Lower leg skin (tissue), 3 donors: Measurements from ENCODE around the gene SIAH2.

Experiments used
- POLR2A ChIP-seq, 2 donors: fragments of 450-650 bp; IDR thresholded peaks; one replicate each; pipeline ENCODE4 v1.6.1; 2016 to 2017; ENCODE audit warnings: antibody characterized with exemption in 2 of 2, mild to moderate bottlenecking in 1 of 2, moderate library complexity in 1 of 2
- TF ChIP-seq, protein P1 (sequence below), 3 donors: fragments of 450-650 bp; IDR thresholded peaks; one replicate each; pipeline ENCODE4 v1.5.1; 2016; ENCODE audit warnings: antibody characterized with exemption in 3 of 3, mild to moderate bottlenecking in 3 of 3, moderate library complexity in 2 of 3

DNA sequence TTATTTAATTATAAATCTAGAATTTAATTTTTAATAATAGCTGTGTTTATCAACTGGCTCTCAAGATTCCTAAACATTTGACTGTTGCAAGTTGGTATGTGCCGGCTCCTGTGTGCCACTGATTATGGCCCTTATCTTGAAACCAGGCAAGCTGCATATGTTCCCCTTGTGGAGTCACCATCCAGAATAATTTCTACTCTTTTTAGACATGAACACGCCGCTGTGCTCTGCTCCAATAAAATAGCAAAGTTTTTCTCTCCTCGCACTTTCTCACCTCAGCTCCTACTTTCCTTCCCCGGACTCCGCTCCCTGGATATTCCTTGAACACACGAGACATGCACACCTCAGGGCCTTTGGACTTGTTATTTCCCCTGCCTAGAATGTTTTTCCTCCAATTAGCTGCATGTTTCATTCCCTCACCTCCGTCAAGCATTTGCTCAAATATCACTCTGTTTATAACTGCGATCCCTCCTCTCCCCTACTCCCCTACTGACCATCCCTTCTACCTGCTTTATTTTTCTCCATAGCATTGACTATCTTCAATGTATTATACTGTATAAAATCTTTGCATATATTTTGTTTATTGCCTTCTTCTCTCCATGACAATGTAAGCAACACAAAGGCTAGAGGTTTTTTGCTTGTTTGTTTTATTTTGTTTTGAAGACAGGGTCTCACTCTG lies 33.1 kb downstream of the SIAH2 start:
- TF ChIP-seq, protein P1, sequence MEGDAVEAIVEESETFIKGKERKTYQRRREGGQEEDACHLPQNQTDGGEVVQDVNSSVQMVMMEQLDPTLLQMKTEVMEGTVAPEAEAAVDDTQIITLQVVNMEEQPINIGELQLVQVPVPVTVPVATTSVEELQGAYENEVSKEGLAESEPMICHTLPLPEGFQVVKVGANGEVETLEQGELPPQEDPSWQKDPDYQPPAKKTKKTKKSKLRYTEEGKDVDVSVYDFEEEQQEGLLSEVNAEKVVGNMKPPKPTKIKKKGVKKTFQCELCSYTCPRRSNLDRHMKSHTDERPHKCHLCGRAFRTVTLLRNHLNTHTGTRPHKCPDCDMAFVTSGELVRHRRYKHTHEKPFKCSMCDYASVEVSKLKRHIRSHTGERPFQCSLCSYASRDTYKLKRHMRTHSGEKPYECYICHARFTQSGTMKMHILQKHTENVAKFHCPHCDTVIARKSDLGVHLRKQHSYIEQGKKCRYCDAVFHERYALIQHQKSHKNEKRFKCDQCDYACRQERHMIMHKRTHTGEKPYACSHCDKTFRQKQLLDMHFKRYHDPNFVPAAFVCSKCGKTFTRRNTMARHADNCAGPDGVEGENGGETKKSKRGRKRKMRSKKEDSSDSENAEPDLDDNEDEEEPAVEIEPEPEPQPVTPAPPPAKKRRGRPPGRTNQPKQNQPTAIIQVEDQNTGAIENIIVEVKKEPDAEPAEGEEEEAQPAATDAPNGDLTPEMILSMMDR (IDR thresholded peaks at IDR 0.05) = no peak
- TF ChIP-seq POLR2A (IDR thresholded peaks at IDR 0.05) = no peak
